GM12874 (cell line): ENCODE measurements around the gene IL36A.

ENCODE experiments used
- CTCF ChIP-seq: IDR thresholded peaks from 2 replicates; pipeline ENCODE4 v1.5.1; 2011; ENCODE audit warnings: low read depth, mild to moderate bottlenecking, control low read depth, low read length, moderate library complexity; ENCODE audit not compliant: insufficient read depth

The IL36A gene

GRCh38 chr2:113032737-113033136 lies 27.5 kb downstream of the IL36A start:
- no peak for TF ChIP-seq CTCF

GRCh38 chr2:113034016-113034415 lies 28.8 kb downstream of the IL36A start:
- no peak for TF ChIP-seq CTCF

- TF ChIP-seq CTCF: no peak
These were observed 31.5 kb downstream of the IL36A start for GRCh38 chr2:113036763-113037162.

GRCh38 chr2:113038291-113038690 lies 33.0 kb downstream of the IL36A start:
- TF ChIP-seq CTCF: no peak

- TF ChIP-seq CTCF: no peak
These were observed 33.9 kb downstream of the IL36A start for GRCh38 chr2:113039158-113039557.

GRCh38 chr2:113039719-113040118 lies 34.5 kb downstream of the IL36A start:
- TF ChIP-seq CTCF: no peak

GRCh38 chr2:113041871-113042270 lies 36.6 kb downstream of the IL36A start:
- peak; percentile 24; the same call in 1 of the 2 replicates for TF ChIP-seq CTCF

- TF ChIP-seq CTCF: no peak
These were observed 41.2 kb downstream of the IL36A start for GRCh38 chr2:113046465-113046864.
